K562 (cell line): ENCODE data around the gene BMAL1.

Experiments
- CTCF ChIP-seq, 3 experiments: IDR thresholded peaks in 2 of 3; conservative IDR thresholded peaks in 1 of 3; 2 replicates each; pipeline ENCODE4 v1.5.1; 2011 to 2012; ENCODE audit warnings: low read length in 3 of 3, mild to moderate bottlenecking in 3 of 3, control low read depth in 2 of 3, improper control_type of control experiment in 1 of 3, inconsistent platforms in 1 of 3, low read depth in 1 of 3, mixed read lengths in 1 of 3, moderate library complexity in 1 of 3; ENCODE audit not compliant: insufficient read depth in 2 of 3
- EZH2 ChIP-seq: IDR thresholded peaks from 2 replicates; pipeline ENCODE4 v1.6.1; 2012; ENCODE audit warnings: low read depth, mild to moderate bottlenecking, inconsistent platforms, low read length, borderline replicate concordance
- GMEB1 ChIP-seq: fragments of 250-450 bp; sonication (Bioruptor Pico); IDR thresholded peaks from 2 replicates; pipeline ENCODE4 v1.4.0; 2020; ENCODE audit warnings: mild to moderate bottlenecking
- MAFK ChIP-seq: IDR thresholded peaks from 2 replicates; pipeline ENCODE4 v1.6.1; 2011; ENCODE audit warnings: low read length, improper control_type of control experiment
- MEIS2 ChIP-seq: fragments of 450-650 bp; IDR thresholded peaks from 2 replicates; pipeline ENCODE4 v1.6.1; 2014; ENCODE audit warnings: mild to moderate bottlenecking; ENCODE audit not compliant: partially characterized antibody
- POLR2AphosphoS5 ChIP-seq: IDR thresholded peaks from 2 replicates; pipeline ENCODE4 v1.6.1; 2011; ENCODE audit warnings: mild to moderate bottlenecking, low read depth, low read length, moderate library complexity; ENCODE audit not compliant: control insufficient read depth, insufficient read depth
- RCOR1 ChIP-seq, 2 experiments: IDR thresholded peaks; 2 replicates each; pipeline ENCODE4 v1.6.1; 2012; ENCODE audit warnings: low read depth in 2 of 2, low read length in 2 of 2, borderline replicate concordance in 1 of 2, improper control_type of control experiment in 1 of 2
- SP1 ChIP-seq: sonication (generic); formaldehyde crosslinking; IDR thresholded peaks from 2 replicates; pipeline ENCODE4 v1.8.1; 2022; ENCODE audit warnings: mild to moderate bottlenecking, missing genetic modification reagents
- TAL1 ChIP-seq: fragments of 450-650 bp; IDR thresholded peaks from 2 replicates; pipeline ENCODE4 v1.6.1; 2016; ENCODE audit warnings: mild to moderate bottlenecking

GRCh38 chr11:13427440-13427839 is 149.8 kb downstream of the BMAL1 start:
- TF ChIP-seq MAFK (no peak), CTCF (IDR thresholded peaks at IDR 0.05 in 2 of 3, conservative IDR thresholded peaks at IDR 0.05 in 1 of 3; ENCODE audit: insufficient read depth in 2 of 3, low read depth in 1 of 3, low read length in 3 of 3) (no peak), TAL1 (no peak), RCOR1 (IDR thresholded peaks at IDR 0.05; ENCODE audit: borderline replicate concordance in 1 of 2, low read depth in 2 of 2, low read length in 2 of 2) (no peak), SP1 (no peak), EZH2 (no peak), POLR2AphosphoS5 (no peak), MEIS2 (no peak), GMEB1 (no peak)
